Activated T-helper 2 cell treated with anti-CD3 and anti-CD28 coated beads, Interferon-gamma antibody, Interleukin-2, Interleukin-4, amounts not matched to agents 10 μg/mL and 5 μg/mL and 100 μg/mL, durations not matched to agents 14 hours and 24 hours and 36 hours (primary cell): ENCODE measurements around the gene MYH14. TPM values are rescaled to one million over a fixed set of nuclear protein-coding genes. Genes with fewer than 3 reads are reported as not detected.
A peak's percentile ranks its signal among the peaks of the same experiment; 100 is the strongest.
"Not testable (repeated sequence)": the region's sequence is repeated elsewhere in the genome, so short reads cannot be mapped to it uniquely, and the experiment has no call there.

Experiments used
- DNase-seq: peaks from one replicate; pipeline ENCODE4 v3.0.0; 2021; ENCODE audit warnings: low spot score
- H3K27ac Mint-ChIP-seq: one replicate; pipeline ENCODE4 v1.8.0; 2021; ENCODE audit warnings: mixed read lengths
- H3K27me3 Mint-ChIP-seq: one replicate; pipeline ENCODE4 v1.8.0; 2021; ENCODE audit warnings: low read depth, mixed read lengths
- H3K36me3 Mint-ChIP-seq: one replicate; pipeline ENCODE4 v1.8.0; 2021; ENCODE audit warnings: low read depth, mixed read lengths
- H3K4me1 Mint-ChIP-seq: one replicate; pipeline ENCODE4 v1.8.0; 2021; ENCODE audit warnings: low read depth, mixed read lengths
- H3K4me3 Mint-ChIP-seq: one replicate; pipeline ENCODE4 v1.8.0; 2021; ENCODE audit warnings: low read depth, mild to moderate bottlenecking, moderate library complexity, mixed read lengths
- H3K9me3 Mint-ChIP-seq: one replicate; pipeline ENCODE4 v1.8.0; 2021; ENCODE audit warnings: mixed read lengths
- intact Hi-C: fragments of 100-400 bp; cut with micrococcal nuclease; formaldehyde crosslinking; loops from one replicate; pipeline ENCODE4 v1.15.1; 2023
- total RNA-seq: library from RNA; stranded (reverse); gene quantifications from 2 replicates; pipeline ENCODE4 v1.2.3, GENCODE V29; 2022

MYH14 gene
- total RNA-seq, 1 donor from 2014 or later: not detected

DNA sequence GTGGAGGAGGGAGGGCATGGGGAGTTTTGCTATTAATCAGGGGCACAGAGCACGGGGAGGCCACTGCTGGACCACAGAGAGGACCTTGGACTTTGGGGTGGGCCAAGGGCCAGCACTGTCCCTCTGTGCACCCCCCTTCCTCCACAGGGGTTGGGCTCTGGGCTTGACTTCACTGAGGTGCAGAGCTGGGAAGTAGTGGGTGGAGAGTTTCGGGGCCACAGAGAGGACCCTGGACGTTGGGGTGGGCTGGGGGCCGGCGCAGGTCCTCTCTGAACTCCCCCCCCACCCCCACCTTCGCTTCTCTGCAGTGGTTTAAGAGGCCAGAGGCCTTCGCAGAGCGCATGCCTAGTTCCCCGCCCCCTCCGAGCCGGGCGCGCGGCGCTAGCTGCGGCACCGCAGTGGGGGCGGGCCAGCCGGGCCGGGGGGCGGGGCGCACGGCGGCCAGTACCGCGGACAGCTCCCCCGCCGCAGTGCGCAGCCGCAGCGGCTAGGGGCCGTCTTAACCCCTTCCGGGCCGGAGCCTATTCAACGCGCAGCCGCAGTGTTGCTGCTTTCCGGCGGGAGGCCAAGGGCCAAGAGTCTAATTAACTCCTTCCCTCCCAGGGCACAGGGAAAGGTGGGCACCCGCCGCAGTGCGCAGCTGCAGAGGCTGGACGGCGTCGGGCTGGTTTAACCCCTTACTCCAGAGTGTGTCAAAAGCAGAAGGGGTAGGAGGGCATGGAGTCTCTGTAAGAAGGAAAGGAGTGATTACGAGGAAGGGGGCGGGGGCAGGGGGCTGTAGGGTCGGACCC lies 122.1 kb downstream of the MYH14 start:
- H3K9me3 Mint-ChIP-seq: no peaks in the 10 kb centered on the region
- no peak overlapping the region for H3K27ac Mint-ChIP-seq
- H3K36me3 Mint-ChIP-seq: peaks cover 22% of the 10 kb centered on the region
- intact Hi-C loops: no loop called here
- peak; percentile 83 for DNase-seq
- peak overlapping the region; percentile 71 for H3K4me3 Mint-ChIP-seq
- H3K4me1 Mint-ChIP-seq: peaks cover 35% of the 10 kb centered on the region
- H3K27me3 Mint-ChIP-seq: peaks cover 15% of the 10 kb centered on the region

DNA sequence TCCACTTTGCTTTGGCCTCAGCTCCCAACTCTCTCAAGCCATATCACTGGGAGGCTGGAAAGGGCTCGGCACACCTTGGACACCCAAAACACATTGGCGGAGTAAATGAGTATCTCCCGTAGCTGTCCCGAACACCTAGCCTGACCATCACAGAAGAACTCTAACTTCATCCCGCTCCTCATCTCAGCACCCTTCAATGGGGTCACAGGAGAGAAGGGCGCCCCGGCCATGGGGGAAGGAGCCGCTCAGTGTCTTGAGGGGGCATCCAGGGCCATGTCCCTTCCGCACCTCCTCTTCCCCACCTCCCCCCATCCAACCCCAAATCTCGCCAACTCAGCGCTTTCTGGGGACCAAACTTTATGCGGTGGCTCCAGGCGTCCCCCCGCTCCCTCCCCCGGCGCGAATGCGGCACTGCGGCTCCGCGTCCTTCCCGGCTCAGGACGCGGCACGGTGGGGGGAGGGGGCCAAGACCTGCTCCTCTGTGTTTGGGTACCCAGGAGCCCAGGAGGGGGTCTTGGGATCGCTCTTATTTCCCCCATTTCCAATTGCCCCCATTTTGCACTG lies 122.8 kb downstream of the MYH14 start:
- Mint-ChIP-seq H3K4me1 (peaks cover 37% of the 10 kb centered on the region), H3K27ac (no peak overlapping the region), H3K27me3 (peaks cover 15% of the 10 kb centered on the region), H3K4me3 (peak overlapping the region; percentile 68), H3K36me3 (peaks cover 22% of the 10 kb centered on the region), H3K9me3 (no peaks in the 10 kb centered on the region)
- intact Hi-C loops: no loop called here
- no peak for DNase-seq

DNA sequence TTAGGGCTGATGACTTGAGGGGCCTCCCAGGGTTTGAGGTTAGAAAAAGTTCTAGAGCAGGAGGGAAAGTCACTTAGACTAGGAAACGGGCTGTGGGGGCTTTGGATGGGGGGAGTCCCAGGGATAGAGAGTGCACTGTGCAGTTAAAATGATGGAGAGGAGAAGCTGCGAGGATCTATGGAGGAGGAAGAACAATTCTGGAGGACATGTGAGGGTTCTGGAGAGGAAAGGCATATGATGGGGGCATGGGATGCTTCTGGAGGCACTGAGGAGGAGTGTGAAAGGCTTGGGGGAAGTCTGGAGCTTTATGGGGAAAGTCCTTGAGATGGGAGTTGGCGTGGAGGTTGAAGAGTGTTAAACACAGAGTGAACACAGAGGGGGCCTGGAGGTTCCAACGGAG lies 123.6 kb downstream of the MYH14 start:
- peaks cover 15% of the 10 kb centered on the region for H3K27me3 Mint-ChIP-seq
- DNase-seq: no peak
- no peak overlapping the region for H3K27ac Mint-ChIP-seq
- peaks cover 44% of the 10 kb centered on the region for H3K4me1 Mint-ChIP-seq
- H3K36me3 Mint-ChIP-seq: peaks cover 22% of the 10 kb centered on the region
- intact Hi-C loops: no loop called here
- H3K9me3 Mint-ChIP-seq: no peaks in the 10 kb centered on the region
- H3K4me3 Mint-ChIP-seq: peak overlapping the region; percentile 68

DNA sequence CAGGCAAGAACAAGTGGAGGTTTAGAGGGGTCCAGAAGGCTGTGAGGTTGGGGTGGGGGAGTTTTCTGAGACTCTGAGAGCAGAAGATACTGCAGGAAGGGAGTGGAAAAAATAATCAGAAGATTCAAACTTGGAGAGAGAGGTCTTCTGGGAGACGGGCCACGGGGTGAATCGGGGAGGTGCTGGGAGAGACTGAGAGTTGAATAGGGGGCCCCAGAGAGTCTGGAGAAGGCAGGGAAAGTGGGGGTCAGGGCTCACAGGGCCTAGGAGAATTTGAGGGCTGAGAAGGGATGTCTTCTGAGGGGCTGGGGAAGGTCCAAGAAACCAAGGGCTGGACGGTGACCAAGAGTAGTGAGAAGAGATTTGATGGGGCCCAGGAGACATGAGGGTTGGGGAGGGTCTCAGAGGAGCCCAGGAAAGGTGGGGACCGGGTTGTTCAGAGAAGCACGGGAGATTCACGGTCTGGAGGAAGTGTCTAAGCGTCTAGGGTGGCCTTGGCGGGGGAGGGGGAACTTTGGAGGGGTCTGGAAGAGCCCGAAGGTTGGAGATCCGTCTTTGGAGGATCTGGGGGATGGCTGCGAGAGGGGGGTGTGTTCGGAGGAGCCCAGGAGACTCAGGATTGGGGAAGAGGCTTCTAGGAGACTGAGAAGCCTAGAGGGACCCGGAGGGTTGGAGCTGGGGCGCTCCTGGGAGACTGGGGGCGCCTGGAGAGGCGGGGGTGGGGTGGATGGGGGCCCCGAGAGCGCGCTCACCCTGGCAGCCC lies 124.2 kb downstream of the MYH14 start:
- H3K4me1 Mint-ChIP-seq: peaks cover 49% of the 10 kb centered on the region
- H3K4me3 Mint-ChIP-seq: peak overlapping the region; percentile 68
- H3K9me3 Mint-ChIP-seq: no peaks in the 10 kb centered on the region
- H3K27me3 Mint-ChIP-seq: peaks cover 15% of the 10 kb centered on the region
- DNase-seq: no peak
- intact Hi-C loops: loop anchor here (2.0 kb wide), 1 partner anchor 399 kb away; the partner anchor contains the start of genes ATF5 and NUP62
- H3K36me3 Mint-ChIP-seq: peaks cover 19% of the 10 kb centered on the region
- H3K27ac Mint-ChIP-seq: peak overlapping the region; percentile 23

DNA sequence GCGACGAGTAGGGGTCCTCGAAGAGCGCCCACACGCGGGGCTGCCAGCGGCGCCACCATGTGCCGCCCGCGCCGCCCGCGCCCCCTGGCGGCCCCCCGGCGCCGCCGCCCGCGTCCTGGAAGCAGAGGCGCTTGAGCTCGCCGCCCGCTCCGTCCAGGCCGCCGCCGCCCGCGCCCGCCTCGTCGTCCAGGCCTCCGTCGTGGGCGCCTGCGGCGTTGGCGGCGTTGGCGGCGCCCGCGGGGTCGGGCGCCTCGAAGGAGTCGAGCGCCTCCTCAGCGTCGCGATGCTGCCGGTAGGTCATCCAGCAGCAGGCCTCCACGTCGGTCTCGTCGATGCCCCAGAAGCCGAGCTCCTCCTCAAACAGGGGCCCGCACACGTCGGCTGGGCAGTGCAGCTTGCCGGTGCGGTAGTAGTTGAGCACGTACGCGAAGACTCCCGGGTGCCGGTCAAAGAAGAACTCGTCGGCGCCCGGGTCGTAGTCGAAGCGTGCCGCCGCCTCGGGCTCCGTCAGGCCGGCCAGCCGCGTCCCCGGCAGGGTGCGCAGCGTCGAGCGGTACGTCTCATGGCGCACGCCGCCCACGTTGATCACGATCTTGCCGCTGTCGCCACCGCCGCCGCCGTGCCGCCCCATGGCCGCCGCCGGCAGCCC lies 124.9 kb downstream of the MYH14 start:
- no peak for DNase-seq
- H3K36me3 Mint-ChIP-seq: peaks cover 19% of the 10 kb centered on the region
- H3K9me3 Mint-ChIP-seq: no peaks in the 10 kb centered on the region
- H3K4me3 Mint-ChIP-seq: peak overlapping the region; percentile 26
- peaks cover 52% of the 10 kb centered on the region for H3K4me1 Mint-ChIP-seq
- intact Hi-C loops: loop anchor here (2.0 kb wide), 1 partner anchor 400 kb away; the partner anchor contains the start of genes ATF5 and NUP62
- peaks cover 15% of the 10 kb centered on the region for H3K27me3 Mint-ChIP-seq
- no peak overlapping the region for H3K27ac Mint-ChIP-seq

DNA sequence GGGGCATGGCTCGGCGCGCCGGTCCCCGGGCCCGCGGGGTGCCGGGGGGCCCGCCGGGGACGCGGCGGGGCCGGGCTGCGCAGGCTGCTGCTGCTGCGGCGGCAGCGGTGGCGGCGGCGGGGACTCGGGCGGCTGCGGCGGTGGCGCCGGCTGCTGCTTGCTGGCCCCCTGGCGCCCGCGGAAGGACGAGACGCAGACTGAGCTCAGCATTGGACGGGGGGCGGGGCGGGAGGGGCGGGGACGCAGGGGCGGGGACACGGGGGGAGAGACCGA lies 125.4 kb downstream of the MYH14 start:
- intact Hi-C loops: loop anchor here (2.0 kb wide), 1 partner anchor 400 kb away; the partner anchor contains the start of genes ATF5 and NUP62
- H3K27ac Mint-ChIP-seq: no peak overlapping the region

DNA sequence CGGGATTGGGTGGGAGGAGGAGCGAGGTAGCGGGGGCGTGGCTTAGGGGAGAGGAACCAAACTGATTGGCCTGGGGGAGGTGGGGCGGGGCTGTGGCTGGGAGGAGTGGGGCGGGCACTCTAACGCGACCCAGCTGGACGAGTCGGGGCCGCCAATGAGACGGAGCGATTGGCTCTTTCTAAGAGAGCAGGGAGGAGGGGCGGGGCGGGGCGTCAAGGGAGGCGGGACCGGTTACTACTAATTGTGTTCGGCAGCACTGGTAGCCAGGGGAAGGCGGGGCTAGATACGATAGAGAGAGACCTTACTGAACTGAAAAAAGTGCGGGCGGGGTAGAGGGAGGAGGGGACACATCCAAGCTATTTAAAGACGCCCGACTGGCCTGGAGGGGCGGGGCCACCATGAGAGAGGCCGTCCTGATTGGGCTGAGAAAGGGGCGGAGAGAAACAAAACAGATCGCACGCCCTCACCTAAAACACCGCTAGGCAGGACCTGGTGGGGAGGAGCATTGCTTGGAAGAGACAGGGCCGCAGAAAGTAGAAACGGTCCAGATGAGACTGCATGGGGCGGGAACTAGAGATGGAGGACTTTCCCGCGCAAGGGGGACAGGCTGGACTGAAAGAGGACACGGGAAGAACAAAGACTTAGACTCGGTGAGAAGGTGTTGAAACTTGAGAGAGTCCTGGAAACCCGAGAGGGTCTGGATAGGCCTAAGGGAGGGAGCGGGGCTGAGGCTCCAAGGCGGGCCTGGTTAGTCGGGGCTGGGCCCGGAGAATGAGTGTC lies 125.9 kb downstream of the MYH14 start, which contains the start of gene KCNC3:
Gene KCNC3, minus strand, starts transcription at position 232 of the 780 bp plus-strand sequence. CDS start 295 bp downstream, outside the sequence.
- H3K9me3 Mint-ChIP-seq: no peaks in the 10 kb centered on the region
- peaks cover 19% of the 10 kb centered on the region for H3K36me3 Mint-ChIP-seq
- H3K27me3 Mint-ChIP-seq: peaks cover 15% of the 10 kb centered on the region
- peaks cover 59% of the 10 kb centered on the region for H3K4me1 Mint-ChIP-seq
- H3K27ac Mint-ChIP-seq: peak within 1 kb of the TSS; percentile 95
- peak; percentile 97 for DNase-seq
- intact Hi-C loops: loop anchor here (2.0 kb wide), 1 partner anchor 401 kb away; the partner anchor contains the start of genes ATF5 and NUP62
- peak within 1 kb of the TSS; percentile 91 for H3K4me3 Mint-ChIP-seq

More for the DNA sequence above, 125.4 kb downstream of the MYH14 start:
- no peaks in the 10 kb centered on the region for H3K9me3 Mint-ChIP-seq
- H3K36me3 Mint-ChIP-seq: peaks cover 19% of the 10 kb centered on the region
- H3K27me3 Mint-ChIP-seq: peaks cover 15% of the 10 kb centered on the region
- peaks cover 55% of the 10 kb centered on the region for H3K4me1 Mint-ChIP-seq
- DNase-seq: no peak
- H3K4me3 Mint-ChIP-seq: peak overlapping the region; percentile 91

DNA sequence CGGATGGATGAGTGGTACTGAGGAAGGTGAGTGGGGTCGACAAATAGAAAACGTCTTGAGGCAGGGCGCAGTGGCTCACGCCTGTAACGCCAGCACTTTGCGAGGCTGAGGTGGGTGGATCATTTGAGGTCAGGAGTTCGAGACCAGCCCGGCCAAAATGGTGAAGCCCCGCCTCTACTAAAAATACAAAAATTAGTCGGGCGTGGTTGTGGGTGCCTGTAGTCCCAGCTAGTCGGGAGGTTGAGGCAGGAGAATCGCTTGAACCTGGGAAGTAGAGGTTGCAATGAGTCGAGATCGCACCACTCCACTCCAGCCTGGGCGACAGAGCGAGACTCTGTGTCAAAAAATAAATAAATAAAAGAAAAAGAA lies 126.5 kb downstream of the MYH14 start:
- Mint-ChIP-seq H3K27ac (peak overlapping the region; percentile 95), H3K4me3 (peak overlapping the region; percentile 91), H3K36me3 (peaks cover 19% of the 10 kb centered on the region), H3K4me1 (peaks cover 58% of the 10 kb centered on the region), H3K27me3 (peaks cover 15% of the 10 kb centered on the region)
- not testable (repeated sequence) for H3K9me3 Mint-ChIP-seq, DNase-seq
- intact Hi-C loops: loop anchor here (2.0 to 5.0 kb wide), 4 partner anchors 17 to 401 kb away; partner anchors contain the start of genes ATF5, NR1H2 and NUP62

DNA sequence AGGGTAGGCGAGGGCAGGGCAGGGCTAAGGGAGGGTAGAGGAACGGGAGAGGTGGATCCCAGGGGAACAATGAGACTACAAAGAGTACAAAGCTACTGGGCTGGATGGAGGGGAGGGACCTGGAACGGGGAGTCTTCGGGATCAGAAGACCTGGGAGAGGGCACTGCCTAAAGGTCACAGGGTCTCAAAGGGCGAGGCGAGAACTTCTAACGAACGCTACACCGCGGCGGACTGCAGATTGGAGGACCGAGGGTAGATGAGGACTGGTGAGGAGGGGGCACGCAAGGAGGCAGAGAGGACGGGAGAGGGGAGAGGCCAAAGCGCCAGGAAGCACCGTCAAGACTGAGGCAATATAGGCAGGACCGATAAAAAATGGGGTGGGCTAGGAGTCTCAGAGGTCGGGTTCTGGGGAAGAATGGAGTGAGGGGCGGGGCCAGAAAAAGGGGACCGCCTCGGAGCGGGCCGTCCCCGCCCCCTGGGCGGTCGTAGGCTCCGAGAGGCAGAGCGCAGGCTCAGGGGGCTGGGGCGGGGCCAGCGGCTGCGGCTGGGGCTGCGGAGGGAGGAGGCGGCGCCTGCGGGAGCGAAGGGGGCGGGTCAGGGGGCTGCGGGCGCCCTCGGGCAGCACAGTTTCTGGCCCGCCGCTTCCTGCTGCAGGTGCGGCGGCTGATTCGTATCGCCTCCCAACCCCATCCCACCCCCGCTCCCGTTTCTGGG lies 127.1 kb downstream of the MYH14 start:
- Mint-ChIP-seq H3K9me3 (no peaks in the 10 kb centered on the region), H3K4me3 (peak overlapping the region; percentile 91), H3K4me1 (peaks cover 63% of the 10 kb centered on the region), H3K36me3 (peaks cover 19% of the 10 kb centered on the region), H3K27ac (peak overlapping the region; percentile 95), H3K27me3 (peaks cover 15% of the 10 kb centered on the region)
- intact Hi-C loops: loop anchor here (2.0 to 5.0 kb wide), 3 partner anchors 16 to 47 kb away; partner anchors contain the start of gene NR1H2
- DNase-seq: peak; percentile 89

DNA sequence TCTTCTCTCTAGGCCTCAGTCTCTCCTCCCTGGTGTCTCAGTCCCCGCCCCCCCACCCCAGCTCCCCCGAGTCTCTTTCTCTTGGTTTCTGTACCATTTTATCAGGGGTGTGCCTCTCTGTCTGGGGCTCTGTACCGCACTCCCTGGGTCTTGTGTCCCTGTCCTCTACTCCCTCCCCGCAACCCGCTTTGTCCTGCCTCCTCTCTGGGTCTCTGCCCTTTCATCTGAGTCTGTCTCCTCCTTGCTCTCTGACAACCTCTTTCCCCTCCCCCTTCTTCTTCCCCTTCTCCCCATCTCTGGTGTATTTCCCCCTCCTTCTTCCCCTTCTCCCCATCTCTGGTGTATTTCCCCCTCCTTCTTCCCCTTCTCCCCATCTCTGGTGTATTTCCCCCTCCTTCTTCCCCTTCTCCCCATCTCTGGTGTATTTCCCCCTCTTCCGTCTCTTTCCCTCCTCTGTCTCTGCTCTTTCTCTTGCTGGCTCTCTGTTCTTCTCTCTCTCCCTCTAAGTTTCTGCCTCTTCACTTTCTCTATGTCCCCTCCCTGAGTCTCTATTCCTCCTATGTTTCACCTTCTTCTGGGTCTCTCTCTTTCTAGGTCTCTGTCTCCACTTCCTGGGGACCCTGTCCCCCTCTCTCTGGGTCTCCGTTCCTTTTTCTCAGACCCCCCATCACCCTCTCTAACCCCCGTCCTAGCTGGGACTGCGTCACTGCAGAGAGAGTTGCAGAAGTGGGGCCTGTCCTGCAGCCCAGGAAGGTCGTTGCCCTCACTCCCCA lies 128.0 kb downstream of the MYH14 start:
- H3K4me1 Mint-ChIP-seq: peaks cover 62% of the 10 kb centered on the region
- no peak for DNase-seq
- H3K9me3 Mint-ChIP-seq: no peaks in the 10 kb centered on the region
- peak overlapping the region; percentile 83 for H3K4me3 Mint-ChIP-seq
- intact Hi-C loops: loop anchor here (2.0 to 5.0 kb wide), 3 partner anchors 15 to 46 kb away; partner anchors contain the start of gene NR1H2
- H3K27me3 Mint-ChIP-seq: peaks cover 15% of the 10 kb centered on the region
- H3K36me3 Mint-ChIP-seq: peaks cover 19% of the 10 kb centered on the region
- peak overlapping the region; percentile 88 for H3K27ac Mint-ChIP-seq

DNA sequence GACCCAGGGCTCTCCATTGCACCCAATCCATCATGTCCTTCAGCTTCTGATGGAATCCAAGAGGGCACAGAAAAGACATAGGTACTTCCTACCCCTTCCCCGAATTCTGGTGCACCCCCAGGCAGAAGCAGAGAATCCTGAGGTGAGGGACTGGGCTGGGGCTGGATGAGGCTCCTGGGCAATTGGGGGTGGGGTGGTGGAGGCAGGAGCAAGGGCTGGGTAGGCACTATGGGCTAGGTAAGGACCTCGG lies 128.5 kb downstream of the MYH14 start:
- DNase-seq: no peak
- peaks cover 57% of the 10 kb centered on the region for H3K4me1 Mint-ChIP-seq
- H3K27ac Mint-ChIP-seq: peak overlapping the region; percentile 88
- H3K9me3 Mint-ChIP-seq: no peaks in the 10 kb centered on the region
- H3K36me3 Mint-ChIP-seq: peaks cover 14% of the 10 kb centered on the region
- peak overlapping the region; percentile 83 for H3K4me3 Mint-ChIP-seq
- H3K27me3 Mint-ChIP-seq: peaks cover 10% of the 10 kb centered on the region
- intact Hi-C loops: loop anchor here (2.0 to 5.0 kb wide), 3 partner anchors 15 to 45 kb away; partner anchors contain the start of gene NR1H2
